OCI-LY1 (cell line): ENCODE measurements around the gene UBE2N.

Experiments used
- EZH2 ChIP-seq: fragments of 200-600 bp; sonication (generic), shearing (Covaris generic); IDR thresholded peaks from 2 replicates; pipeline ENCODE4 v1.8.0; 2017; ENCODE audit warnings: borderline replicate concordance, mixed run types, mild to moderate bottlenecking, antibody characterized with exemption, low read length, moderate library complexity, mixed read lengths
- TF ChIP-seq, protein P1 (sequence below): fragments of 200-600 bp; sonication (generic), shearing (Covaris generic); IDR thresholded peaks from 2 replicates; pipeline ENCODE4 v1.5.1; 2017; ENCODE audit warnings: mild to moderate bottlenecking, antibody characterized with exemption, low read length, moderate library complexity, mixed read lengths

DNA sequence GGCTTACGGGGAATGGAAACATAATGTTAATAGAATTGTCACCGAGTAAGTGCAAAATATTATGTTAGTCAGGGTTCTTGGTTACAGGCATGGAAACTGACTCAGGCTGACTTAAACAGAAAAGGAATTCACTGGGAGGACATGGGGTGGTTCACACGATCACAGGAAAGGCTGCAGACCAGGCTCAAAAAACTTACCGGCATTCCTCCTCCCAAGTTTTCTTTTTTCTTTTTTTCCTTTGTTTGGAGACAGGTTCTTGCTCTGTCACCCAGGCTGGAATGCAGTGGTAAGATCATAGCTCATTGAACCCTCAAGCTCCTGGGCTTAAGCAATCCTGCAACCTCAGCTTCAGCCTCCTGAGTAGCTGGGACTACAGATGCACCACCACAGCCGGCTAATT, 11.9 kb upstream of the UBE2N start:
- TF ChIP-seq, protein P1, sequence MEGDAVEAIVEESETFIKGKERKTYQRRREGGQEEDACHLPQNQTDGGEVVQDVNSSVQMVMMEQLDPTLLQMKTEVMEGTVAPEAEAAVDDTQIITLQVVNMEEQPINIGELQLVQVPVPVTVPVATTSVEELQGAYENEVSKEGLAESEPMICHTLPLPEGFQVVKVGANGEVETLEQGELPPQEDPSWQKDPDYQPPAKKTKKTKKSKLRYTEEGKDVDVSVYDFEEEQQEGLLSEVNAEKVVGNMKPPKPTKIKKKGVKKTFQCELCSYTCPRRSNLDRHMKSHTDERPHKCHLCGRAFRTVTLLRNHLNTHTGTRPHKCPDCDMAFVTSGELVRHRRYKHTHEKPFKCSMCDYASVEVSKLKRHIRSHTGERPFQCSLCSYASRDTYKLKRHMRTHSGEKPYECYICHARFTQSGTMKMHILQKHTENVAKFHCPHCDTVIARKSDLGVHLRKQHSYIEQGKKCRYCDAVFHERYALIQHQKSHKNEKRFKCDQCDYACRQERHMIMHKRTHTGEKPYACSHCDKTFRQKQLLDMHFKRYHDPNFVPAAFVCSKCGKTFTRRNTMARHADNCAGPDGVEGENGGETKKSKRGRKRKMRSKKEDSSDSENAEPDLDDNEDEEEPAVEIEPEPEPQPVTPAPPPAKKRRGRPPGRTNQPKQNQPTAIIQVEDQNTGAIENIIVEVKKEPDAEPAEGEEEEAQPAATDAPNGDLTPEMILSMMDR, result no peak
- no peak for TF ChIP-seq EZH2
